Stimulated activated CD4-positive, alpha-beta T cell treated with anti-CD3 and anti-CD28 coated beads, Interleukin-2, amount 100 ng/mL, for 4 hours (primary cell): ENCODE results near the gene FKBP7.
"Not testable (repeated sequence)": the region's sequence is repeated elsewhere in the genome, so short reads cannot be mapped to it uniquely, and the experiment has no call there.

Source experiments
- DNase-seq: peaks from one replicate; pipeline ENCODE4 v3.0.0-alpha.2; 2020; ENCODE audit warnings: low read depth

FKBP7 gene

DNA sequence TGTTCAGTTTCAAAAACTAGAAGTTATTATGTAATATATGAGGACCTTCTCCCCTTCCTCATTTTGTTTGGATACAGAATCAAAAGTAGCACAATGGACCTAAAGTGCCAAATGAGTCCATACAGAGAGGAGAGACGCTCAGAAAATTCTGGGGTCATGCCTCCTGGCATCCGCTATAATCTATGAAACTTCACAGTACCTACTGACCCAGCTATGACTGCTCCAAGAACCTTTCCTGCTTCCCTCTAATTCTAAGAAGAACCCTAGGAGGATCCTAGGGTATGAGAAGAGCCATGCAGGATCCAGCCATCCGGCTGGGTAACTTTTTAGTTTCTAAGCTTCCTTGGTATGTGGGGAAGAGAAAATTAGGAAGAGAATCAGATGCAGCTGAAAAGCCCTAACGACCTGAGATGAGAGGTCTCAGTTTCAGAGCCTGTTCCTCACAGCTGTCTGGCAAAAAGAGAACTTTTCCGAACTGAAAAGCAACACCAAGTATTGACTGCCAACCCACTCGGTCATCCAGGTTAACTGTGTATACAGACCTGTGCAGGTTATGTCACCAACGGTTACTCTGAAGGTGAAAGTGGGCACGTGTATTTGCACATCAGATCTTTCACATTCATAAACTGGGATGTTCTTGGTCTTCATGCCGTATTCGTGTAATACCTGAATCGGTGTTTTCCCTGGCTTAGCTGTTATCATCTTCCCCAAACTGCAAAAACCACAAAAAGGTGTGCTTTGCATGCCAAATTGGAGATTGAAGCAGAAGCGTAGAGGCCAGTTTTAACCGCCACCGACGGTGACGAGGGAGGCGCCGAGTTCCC, 28.5 kb downstream of the FKBP7 start:
- no peak for DNase-seq

GRCh38 chr2:178448968-178449661, 29.3 kb downstream of the FKBP7 start:
- no peak for DNase-seq

- DNase-seq, result no peak
Observed at GRCh38 chr2:178441426-178441825, 37.0 kb downstream of the FKBP7 start.

DNA sequence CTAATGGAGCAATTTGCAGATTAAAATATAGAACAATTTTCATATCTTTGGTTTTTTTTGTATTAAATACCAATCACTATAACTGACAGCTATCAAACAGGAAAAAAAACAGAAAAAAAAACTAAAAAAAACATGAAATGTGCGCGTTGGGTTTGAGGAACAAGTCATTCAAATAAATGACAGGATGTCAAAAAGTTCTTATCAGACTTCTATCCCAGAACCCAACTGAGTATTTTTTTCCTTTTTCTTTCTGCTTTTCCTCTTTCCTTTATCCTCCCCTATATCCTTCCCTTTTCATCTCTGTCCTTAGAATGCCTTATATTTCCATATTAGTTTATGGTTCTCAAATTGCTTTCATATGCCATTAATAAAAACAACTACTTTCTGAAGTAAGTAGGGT, 41.7 kb downstream of the FKBP7 start:
- DNase-seq, result no peak

DNA sequence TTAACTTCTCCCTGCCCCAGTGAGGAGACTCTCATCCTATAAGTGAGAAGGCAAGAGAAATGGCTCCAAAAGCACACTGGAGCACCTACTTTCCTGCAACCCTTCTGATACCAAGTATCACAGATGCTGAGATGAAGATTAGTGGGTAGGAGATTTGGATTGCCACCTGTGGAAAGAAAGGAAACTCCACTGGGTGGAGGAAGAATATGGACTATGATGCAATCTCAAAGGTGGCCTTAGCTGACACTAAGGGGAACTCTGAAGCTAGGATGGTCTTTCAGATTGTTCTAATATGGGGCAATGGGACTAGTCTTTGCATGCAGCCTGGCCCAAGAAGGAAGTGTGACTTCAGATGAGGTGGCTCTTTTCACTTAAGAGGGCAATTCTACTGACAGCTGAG, 49.1 kb downstream of the FKBP7 start:
- no peak for DNase-seq

- DNase-seq, result no peak
Observed at GRCh38 chr2:178428396-178428806, 50.0 kb downstream of the FKBP7 start.

DNA sequence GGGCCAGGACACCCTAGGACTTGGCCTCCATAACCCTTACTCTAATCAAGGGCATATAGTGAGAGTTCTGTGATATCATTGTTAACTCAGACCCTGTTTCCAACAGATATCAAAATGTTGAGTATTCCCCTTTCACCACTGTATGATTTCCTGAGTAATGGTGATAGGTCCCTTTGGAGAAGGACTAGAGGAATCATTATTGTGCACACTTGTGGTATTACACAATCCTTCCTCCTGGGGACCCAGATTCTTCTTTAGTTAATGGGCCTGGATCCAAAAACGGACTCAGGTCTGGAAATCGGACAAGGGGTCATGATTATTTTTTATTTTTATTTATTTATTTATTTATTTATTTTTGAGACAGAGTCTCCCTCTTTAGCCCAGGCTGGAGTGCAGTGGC, 50.9 kb downstream of the FKBP7 start:
- no peak for DNase-seq

- DNase-seq, result no peak
Observed at GRCh38 chr2:178426388-178426787, 52.0 kb downstream of the FKBP7 start.

- DNase-seq, result no peak
Observed at GRCh38 chr2:178425255-178425827, 53.1 kb downstream of the FKBP7 start.

- DNase-seq, result not testable (repeated sequence)
Observed at GRCh38 chr2:178423746-178424145, 54.7 kb downstream of the FKBP7 start.

- DNase-seq, result no peak
Observed at GRCh38 chr2:178422097-178422496, 56.3 kb downstream of the FKBP7 start.

DNA sequence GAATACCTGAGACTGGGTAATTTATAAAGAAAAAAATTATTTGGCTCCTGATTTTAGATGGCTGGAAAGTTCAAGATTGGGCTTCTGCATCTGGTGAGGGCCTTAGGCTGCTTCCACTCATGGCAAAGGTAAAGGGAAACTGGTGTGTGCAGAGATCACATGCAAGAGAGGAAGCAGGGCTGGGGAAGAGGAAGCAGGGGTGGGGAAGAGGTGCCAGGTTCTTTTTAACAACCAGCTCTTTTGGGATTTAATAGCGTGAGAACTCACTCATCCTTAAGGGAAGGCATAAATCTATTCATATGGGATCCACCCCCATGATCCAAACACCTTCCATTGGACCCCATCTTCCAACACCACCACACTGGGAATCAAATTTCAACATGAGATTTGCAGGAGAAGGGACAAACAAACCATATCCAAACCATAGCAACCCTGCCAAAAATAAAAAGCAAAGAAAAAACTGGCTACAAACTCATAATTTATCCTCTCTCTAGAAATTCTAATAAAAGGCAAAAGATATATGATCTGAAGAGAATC, 57.9 kb downstream of the FKBP7 start:
- DNase-seq, result no peak

GRCh38 chr2:178419123-178419522, 59.3 kb downstream of the FKBP7 start:
- DNase-seq, result no peak

DNA sequence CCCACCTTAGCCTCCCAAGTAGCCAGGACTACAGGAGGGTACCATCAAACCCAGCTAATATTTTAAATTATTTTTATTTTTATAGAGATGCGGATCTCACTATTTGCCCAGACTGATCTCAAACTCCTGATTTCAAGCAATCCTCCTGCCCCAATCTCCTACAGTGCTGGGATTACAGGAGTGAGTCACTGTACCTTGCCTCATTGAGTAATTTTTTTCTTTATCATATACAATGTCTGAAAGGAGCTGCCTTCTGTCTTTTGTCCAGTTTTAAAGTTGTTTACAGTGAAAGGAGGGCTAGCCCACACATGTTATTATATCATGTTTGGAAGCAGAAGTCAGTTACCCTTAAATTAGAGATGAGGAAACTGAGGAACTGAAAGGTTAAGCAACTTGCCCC, 60.0 kb downstream of the FKBP7 start:
- no peak for DNase-seq

DNA sequence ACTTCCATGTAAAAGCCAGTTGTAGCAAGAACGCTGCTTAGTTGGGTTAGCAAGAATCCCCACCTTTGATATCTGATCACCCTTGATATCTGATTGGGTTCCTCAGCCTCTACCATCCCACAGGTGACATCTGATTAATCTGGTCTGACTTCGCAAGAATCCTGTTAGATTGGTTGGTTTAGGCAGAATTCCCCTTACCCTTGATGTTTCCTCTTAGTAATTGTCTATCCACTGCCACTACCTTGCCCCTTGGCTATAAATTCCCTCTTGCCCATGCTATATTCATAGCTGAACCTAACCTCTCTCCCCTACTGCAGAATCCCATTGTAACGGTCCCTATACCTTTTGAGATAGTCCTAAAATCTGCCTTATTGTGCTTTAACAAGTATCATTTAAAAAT, 60.5 kb downstream of the FKBP7 start:
- DNase-seq, result no peak

DNA sequence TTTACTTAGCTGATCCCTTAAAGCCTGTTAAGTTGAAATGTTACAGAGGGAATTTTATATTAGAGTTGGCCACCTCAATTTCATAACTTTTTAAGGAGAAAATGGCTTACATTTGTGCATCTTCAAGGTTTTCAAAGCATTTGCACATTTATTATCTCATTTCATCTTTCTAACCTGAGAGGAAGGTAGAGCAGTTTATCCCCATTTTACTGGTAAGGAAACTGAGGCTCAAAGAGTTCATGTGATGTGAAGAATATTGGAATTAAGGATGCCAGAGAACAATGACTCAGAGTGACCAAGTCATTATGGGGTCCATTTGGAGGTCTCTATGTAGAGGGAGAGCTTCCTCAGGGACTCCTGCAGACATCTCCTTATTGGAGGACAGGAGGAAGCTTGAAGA, 62.4 kb downstream of the FKBP7 start:
- no peak for DNase-seq

DNA sequence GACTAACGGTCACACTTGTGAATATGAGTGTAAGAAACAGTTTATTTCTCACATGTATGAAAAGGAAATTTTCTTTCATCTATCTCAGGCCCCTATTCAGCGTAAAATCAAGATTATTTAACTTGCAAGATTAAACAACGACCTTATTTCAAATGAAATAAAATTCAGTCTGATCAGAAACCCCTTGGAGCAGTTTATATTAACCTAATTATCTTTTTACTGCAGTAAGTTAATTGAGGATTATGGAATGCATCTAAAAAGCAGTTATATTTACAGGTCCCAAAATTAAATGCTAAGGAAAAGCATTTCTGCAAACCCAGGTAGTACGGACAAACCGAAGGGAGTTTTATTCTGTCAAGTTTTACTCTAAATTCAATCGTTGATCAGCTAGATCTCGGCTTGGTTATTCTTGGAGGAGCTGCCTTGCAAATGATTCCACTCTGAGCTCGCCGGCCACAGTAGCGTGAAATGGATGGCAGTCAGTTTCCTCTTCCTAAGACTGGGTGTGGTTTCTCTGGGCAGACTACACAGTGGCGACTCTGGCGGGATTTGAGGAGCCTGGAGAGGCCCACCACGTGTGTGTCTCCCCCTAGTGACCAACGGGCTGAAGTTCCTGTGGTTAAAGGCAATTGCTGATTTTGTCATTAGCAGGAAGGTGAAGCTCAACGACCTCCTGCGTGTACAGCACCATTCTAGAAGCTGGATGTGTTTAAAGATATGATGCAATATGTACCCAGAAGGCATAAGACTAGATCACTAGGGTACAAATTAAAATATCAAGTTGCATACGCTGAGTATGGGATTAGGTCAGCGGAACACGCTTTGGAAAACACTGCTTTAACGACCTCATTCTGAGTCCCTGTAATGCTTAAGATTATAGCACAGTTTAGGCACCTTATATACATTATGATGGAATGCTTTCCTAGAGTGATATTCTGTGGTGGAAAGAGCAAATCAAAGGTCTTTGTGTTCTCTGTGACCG, 63.8 kb downstream of the FKBP7 start:
- DNase-seq, result peak; percentile 56
